ENCODE measurements around the gene RAET1L. TPM values are rescaled to one million over a fixed set of nuclear protein-coding genes. Genes with fewer than 3 reads are reported as not detected.
"Not testable (repeated sequence)": the region's sequence is repeated elsewhere in the genome, so short reads cannot be mapped to it uniquely, and the experiment has no call there.

RAET1L gene
- total and polyA plus RNA-seq, 2 of the 4 experiments (the other 2 are of a cell fraction), result not detected

DNA sequence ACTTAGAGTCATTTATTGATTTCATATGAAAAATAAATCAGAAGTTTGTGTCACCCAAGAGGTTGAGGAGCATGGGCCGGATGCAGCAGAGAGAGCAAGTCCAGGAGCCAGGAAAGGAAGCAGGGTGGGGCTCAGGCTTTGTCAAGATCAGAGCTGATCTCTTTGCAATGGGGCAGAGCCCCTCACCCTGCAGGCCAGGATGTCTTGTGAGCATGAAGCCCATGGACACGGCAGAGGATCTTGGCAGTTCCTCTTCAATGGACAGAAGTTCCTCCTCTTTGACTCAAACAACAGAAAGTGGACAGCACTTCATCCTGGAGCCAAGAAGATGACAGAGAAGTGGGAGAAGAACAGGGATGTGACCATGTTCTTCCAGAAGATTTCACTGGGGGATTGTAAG lies 56.4 kb downstream of the RAET1L start:
- H3K36me3 ChIP-seq (ENCODE audit: control insufficient read depth, insufficient read depth, low read length); H4K5ac ChIP-seq (ENCODE audit: low read depth, low read length); H2AK9ac ChIP-seq (replicated peaks; ENCODE audit: low read depth, low read length, poor library complexity); H2BK20ac ChIP-seq (ENCODE audit: low read depth, low read length); H3K18ac ChIP-seq (ENCODE audit: low read depth, low read length); H2BK5ac ChIP-seq (ENCODE audit: low read depth, low read length, poor library complexity, severe bottlenecking); H3K23ac ChIP-seq (ENCODE audit: low read depth, low read length); H3K4me2 ChIP-seq (ENCODE audit: low read depth, low read length); H2BK15ac ChIP-seq (ENCODE audit: low read depth, low read length); H4K91ac ChIP-seq (ENCODE audit: insufficient read depth, low read depth, low read length); H3K4me1 ChIP-seq (ENCODE audit: control insufficient read depth, insufficient read depth, low read length); DNase-seq; H4K20me1 ChIP-seq (ENCODE audit: insufficient read depth, low read length); H2AFZ ChIP-seq (replicated peaks; ENCODE audit: low read length, poor library complexity); POLR2A ChIA-PET (ENCODE audit: unreplicated experiment); H3K9me3 ChIP-seq (ENCODE audit: control insufficient read depth, insufficient read depth, low read length); intact Hi-C loops (cut with micrococcal nuclease); H3K14ac ChIP-seq (replicated peaks; ENCODE audit: low read depth, low read length); H3K4ac ChIP-seq (ENCODE audit: low read depth, low read length); H3K79me1 ChIP-seq (ENCODE audit: low read depth in 1 of 2, low read length in 2 of 2); CTCF ChIA-PET; BruUV-seq (replicated peaks); ATAC-seq (ENCODE audit: low read depth); H2AK5ac ChIP-seq (ENCODE audit: low read depth, low read length); in situ Hi-C loops (cut with MboI; ENCODE audit: low sequenced_read_pairs); H2BK120ac ChIP-seq (ENCODE audit: low read depth, low read length); H4K8ac ChIP-seq (ENCODE audit: low read depth in 2 of 2, low read length in 2 of 2); H3K9me1 ChIP-seq (ENCODE audit: insufficient read depth, low read length); H3K56ac ChIP-seq (ENCODE audit: extremely low read depth, insufficient read depth, low read length); dilution Hi-C loops (cut with HindIII; ENCODE audit: low sequenced_read_pairs, unreplicated experiment); H3K9ac ChIP-seq (ENCODE audit: low read depth, low read length); H3K27ac ChIP-seq (ENCODE audit: insufficient read depth, low read length); H3K4me3 ChIP-seq (ENCODE audit: insufficient read depth, low read depth, low read length): not testable (repeated sequence)
- no CpG with 5 or more reads among the region's 2 CpGs for whole genome bisulfite sequencing, 2 experiments (ENCODE audit: extremely low coverage in 2 of 2, insufficient read length in 1 of 2)
- H3K27me3 ChIP-seq (ENCODE audit: control insufficient read depth, insufficient read depth, low read length), result peaks cover 69% of the 10 kb centered on the region

Other genes starting within 250 kb of the RAET1L start
- gene LRP11, start 161.2 kb downstream of the RAET1L start, total RNA-seq (2012; rRNA removed), result 63.8 and 74.7 TPM in 2 replicates
- 46.5 and 48.8 TPM in 2 replicates for gene LRP11, start 161.2 kb downstream of the RAET1L start, polyA plus RNA-seq (2012; rRNA removed)
- not detected in 2 replicates for gene RAET1E, start 127.4 kb downstream of the RAET1L start, total RNA-seq (2012; rRNA removed)
- not detected in 2 replicates for gene RAET1E, start 127.4 kb downstream of the RAET1L start, polyA plus RNA-seq (2012; rRNA removed)
- 1.3 and 2.2 TPM in 2 replicates for gene RAET1G, start 102.4 kb downstream of the RAET1L start, total RNA-seq (2012; rRNA removed)
- gene RAET1G, start 102.4 kb downstream of the RAET1L start, polyA plus RNA-seq (2012; rRNA removed), result 3.6 and 4.2 TPM in 2 replicates
- 7.2 and 7.9 TPM in 2 replicates for gene ULBP2, start 83.5 kb downstream of the RAET1L start, total RNA-seq (2012; rRNA removed)
- 16.2 and 17.0 TPM in 2 replicates for gene ULBP2, start 83.5 kb downstream of the RAET1L start, polyA plus RNA-seq (2012; rRNA removed)
- gene ULBP1, start 61.6 kb downstream of the RAET1L start, total RNA-seq (2012; rRNA removed), result 0.18 and 0.56 TPM in 2 replicates
- 0.69 and 0.87 TPM in 2 replicates for gene ULBP1, start 61.6 kb downstream of the RAET1L start, polyA plus RNA-seq (2012; rRNA removed)
- gene ULBP3, start 43.6 kb upstream of the RAET1L start, total RNA-seq (2012; rRNA removed), result 35.1 and 43.0 TPM in 2 replicates
- gene ULBP3, start 43.6 kb upstream of the RAET1L start, polyA plus RNA-seq (2012; rRNA removed), result 11.1 and 13.2 TPM in 2 replicates
- gene PPP1R14C, start 117.5 kb upstream of the RAET1L start, total RNA-seq (2012; rRNA removed), result not detected in 2 replicates
- not detected in 2 replicates for gene PPP1R14C, start 117.5 kb upstream of the RAET1L start, polyA plus RNA-seq (2012; rRNA removed)

Data from IMR-90 (cell line).